DMS 273 treated with DMSO at 0.1 percent for 48 hours (cell line): ENCODE measurements around the gene CYP11A1.
"Not testable (repeated sequence)": the region's sequence is repeated elsewhere in the genome, so short reads cannot be mapped to it uniquely, and the experiment has no call there.

Source experiments
- DNase-seq: peaks from one replicate; lab custom pipeline; 2025; lab: John Stamatoyannopoulos, UW

Gene CYP11A1

DNA sequence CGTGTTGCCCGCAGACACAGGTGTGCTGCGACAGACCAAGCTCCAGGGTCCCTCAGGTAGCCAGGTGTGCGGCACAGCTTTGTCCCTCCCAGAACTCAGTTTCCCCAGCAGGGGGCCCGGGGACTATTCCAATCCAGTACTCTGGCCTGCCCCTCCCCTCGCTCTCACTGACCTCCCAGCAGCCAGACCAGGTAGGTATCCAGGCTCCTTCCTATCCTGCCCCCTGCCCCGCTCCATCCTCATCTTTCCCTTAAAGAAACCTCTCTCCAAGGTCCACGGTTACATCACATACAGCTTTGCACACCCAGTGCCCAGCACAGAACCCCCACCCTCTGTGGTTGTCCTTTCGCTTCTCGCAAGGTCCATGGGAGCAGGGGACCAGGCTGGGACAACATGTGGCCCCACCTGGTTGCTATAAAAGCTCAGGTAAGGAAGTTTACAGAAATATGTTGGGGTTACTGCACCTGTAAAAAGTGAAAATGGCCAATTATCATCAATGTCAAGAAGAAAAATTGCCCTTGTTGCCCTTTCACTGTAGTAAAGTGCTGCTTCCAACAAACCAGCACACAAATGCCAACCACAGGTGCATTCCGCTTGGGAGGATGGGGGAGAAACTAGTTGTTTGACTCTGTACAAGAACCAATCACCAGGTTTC, 7.3 kb upstream of the CYP11A1 start:
- DNase-seq: no peak

GRCh38 chr15:74373731-74374647, 6.5 kb upstream of the CYP11A1 start:
- DNase-seq: peak; percentile 58

DNA sequence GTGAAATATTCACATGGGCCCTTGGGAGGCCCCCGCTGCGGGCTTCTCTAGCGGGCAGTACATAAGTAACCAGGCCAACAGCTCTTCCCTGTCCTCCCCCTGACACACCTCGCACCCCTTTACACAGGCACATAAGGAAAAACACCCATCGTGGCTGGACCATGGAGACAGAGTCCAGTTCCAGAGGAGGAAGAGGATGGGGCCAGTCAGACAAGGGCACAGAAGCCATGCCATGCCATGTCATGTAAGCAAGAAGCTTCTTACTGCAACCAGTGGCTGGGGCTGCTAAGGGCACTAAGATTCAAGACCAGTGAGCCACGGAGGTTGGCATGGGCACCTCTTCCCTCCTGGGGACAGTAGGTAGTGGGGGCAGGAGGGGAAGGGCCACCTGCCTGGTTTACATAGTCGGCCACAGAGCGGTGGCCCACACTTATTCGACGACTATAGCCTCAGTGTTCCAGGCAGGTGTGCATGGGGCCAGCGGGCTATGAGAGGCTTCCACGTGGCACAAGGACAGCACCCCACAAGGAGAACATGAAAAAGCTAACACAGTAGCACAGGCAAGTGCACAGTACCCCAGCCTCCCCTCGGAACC, 5.7 kb upstream of the CYP11A1 start:
- no peak for DNase-seq

GRCh38 chr15:74370471-74370870, 3.0 kb upstream of the CYP11A1 start:
- DNase-seq: no peak

DNA sequence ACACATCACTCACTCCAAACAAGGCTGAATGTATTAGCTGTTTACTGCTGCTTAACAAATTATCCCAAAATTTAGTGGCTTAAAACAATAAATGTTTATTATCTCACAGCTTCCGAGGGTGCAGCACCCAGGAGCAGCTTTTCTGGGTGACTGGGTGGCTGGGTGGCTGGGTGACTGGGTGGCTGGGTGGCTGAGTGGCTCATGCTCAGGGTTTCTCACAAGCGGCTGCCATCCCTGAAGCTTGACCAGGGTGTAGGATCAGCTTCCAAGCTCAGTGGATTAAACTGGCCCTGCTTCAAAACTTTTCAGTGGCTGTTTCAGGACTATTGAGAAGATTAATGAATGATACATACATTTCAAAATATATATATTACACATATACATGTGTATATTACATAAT, 2.3 kb upstream of the CYP11A1 start:
- DNase-seq: no peak

- no peak for DNase-seq
Measured at GRCh38 chr15:74369084-74369745, 1.8 kb upstream of the CYP11A1 start.

DNA sequence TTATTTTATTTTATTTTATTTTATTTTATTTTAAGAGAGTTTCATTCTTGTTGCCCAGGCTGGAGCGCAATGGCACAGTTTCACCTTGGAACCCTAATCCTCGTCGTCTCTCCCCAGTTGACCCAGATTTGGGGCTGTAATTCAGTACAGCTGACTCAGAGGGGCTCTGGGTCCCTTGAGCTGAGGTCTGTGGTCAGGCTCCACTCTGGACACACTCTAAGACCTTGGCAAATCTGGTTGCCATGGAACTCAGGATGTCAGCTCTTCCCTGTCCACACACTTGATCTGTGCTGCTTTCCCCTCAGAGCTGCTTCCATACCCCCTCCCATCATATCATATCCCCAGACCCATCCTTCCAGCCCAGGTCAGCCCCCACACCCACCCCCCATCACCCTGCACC, 675 bp upstream of the CYP11A1 start:
- DNase-seq: no peak

DNA sequence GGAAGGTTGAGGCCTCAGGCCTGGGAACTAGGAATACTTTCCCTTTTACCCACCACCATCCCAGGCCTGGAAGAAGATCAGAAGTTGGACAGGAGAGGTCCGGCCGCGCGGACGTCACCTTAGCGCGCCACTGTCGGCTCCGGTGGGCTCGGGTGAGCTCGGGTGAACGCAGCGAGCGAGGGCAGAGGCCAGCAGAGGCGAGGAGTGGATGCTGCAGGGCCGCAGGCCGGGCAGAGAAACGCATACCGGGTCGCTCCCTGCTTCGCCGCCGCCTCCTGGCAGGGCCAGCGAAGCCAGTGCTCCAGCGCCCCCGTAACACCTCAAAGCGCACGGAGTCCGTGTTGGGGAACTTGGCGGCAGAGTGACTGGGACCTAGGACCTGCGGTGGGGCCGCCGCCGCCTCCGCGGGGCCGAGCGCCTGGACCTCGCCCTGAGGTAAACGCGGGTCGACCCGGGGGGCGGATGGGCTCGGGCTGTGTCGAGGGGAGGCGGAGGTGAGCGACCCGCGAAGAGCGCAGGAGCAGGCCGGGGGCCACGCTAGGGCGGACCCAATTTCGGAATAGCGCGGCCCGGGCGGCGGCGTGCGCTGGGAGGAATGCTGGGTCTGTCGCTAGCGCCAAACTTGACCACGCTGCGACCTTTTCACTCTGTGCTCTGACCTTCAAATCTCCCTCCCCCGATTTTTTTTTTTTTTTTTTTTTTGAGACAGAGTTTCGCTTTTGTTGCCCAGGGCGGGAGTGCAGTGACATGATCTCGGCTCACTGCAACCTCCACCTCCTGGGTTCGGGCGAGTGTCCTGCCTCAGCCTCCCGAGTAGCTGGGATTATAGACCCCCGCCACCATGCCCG, 1.6 kb downstream of the CYP11A1 start:
- no peak for DNase-seq

GRCh38 chr15:74364936-74365597, 2.4 kb downstream of the CYP11A1 start:
- no peak for DNase-seq

- DNase-seq: no peak
Measured at GRCh38 chr15:74362482-74362881, 5.0 kb downstream of the CYP11A1 start.

DNA sequence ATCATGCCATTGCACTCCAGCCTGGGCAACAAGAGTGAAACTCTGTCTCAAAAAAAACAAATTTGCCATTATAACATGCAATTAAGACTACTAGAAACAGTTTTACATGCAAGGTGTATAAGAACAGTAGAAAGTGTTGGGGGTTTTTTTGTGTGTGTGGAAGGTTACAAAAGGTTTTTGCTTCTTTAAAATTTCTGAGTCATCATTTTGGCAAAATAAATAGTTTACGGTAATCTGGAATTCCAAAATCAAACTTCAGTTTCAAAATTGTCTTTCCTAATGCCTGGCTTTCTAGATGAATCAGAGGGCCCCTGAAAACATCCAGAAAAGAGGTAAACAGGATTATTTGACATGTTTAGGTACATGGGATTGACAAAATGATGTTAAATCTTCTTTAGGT, 6.6 kb downstream of the CYP11A1 start:
- DNase-seq: not testable (repeated sequence)

GRCh38 chr15:74359376-74359775, 8.1 kb downstream of the CYP11A1 start:
- DNase-seq: not testable (repeated sequence)

DNA sequence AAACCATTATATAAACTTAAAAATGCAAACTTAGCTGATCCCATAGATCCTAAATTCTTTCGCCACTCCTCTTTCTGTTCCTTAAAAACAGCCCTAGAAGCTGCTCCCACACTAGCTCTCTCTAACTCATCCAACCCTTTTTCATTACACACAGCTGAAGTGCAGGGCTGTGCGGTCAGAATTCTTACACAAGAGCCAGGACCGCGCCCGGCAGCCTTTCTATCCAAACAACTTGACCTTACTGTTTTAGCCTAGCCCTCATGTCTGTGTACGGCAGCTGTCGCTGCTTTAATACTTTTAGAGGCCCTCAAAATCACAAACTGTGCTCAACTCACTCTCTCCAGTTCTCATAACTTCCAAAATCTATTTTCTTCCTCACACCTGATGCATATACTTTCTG, 9.9 kb downstream of the CYP11A1 start:
- DNase-seq: not testable (repeated sequence)

DNA sequence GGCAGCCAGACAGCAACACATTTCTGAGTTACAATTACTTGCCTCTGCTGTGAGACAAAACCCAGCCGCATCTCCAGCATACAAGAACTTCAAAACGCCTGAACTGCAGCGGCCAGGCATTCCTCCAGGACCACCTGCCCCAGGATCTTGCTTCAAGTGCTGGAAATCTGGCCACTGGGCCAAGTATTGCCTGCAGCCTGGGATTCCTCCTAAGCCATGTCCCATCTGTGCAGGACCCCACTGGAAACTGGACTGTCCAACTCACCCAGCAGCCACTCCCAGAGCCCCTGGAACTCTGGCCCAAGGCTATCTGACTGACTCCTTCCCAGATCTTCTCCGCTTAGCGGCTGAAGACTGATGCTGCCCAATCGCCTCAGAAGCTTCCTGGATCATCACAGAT, 11.4 kb downstream of the CYP11A1 start:
- not testable (repeated sequence) for DNase-seq

DNA sequence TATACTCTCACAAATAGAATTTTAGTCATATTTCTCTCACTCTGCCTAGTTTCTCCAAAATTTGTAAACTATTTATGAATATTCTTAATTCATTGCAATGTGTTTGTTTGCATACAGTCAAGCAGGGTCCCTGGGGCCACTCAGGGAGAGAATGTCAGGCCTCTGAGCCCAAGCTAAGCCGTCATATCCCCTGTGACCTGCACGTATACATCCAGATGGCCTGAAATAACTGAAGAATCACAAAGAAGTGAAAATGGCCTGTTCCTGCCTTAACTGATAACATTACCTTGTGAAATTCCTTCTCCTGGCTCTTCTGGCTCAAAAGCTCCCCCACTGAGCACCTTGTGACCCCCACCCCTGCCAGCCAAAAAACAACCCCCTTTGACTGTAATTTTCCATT, 13.5 kb downstream of the CYP11A1 start:
- not testable (repeated sequence) for DNase-seq

GRCh38 chr15:74352393-74352910, 15.0 kb downstream of the CYP11A1 start:
- no peak for DNase-seq

GRCh38 chr15:74351670-74352069, 15.8 kb downstream of the CYP11A1 start:
- no peak for DNase-seq

GRCh38 chr15:74350295-74351275, 16.9 kb downstream of the CYP11A1 start:
- no peak for DNase-seq

DNA sequence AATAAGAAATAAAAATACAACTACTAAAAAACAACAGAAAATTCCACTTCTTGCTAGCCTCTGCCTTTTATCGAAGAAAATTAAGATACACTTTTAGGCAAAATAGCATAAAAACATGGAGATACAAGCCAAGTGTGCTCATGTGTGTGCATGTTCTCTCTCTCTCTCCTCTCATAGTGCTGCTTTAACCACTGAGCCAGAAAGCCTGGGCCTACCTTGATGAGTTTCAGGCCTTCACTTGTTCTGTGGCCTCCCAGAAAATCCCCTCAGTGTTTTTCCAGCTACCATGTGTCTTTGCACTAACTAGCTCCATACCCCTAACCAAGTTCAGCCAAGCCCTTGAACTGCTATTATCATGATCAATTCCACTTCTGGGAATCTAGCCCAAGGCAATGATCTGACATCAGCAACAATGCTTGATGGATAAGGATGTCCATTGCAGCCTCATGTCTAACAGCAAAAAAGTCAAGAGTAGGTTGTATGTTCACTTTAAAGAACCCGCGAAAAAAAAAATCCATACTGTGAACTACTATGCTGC, 18.1 kb downstream of the CYP11A1 start:
- DNase-seq: no peak
